SH-SY5Y (cell line): ENCODE results near the gene CAMK2A.

Source experiments
- GATA2 ChIP-seq: IDR thresholded peaks from 2 replicates; pipeline ENCODE4 v1.6.1; 2011; ENCODE audit warnings: mild to moderate bottlenecking, low read depth, low read length
- GATA3 ChIP-seq: IDR thresholded peaks from 2 replicates; pipeline ENCODE4 v1.6.1; 2011; ENCODE audit warnings: low read depth, mild to moderate bottlenecking, low read length, moderate library complexity

- TF ChIP-seq GATA2, result no peak
- no peak for TF ChIP-seq GATA3
These were observed 44.3 kb downstream of the CAMK2A start for GRCh38 chr5:150245111-150245789.
